GM12891 (cell line): Measurements from ENCODE around the gene MYBPHL.

Source experiments
- POLR2A ChIP-seq: IDR thresholded peaks from 2 replicates; pipeline ENCODE4 v1.6.1; 2011; ENCODE audit warnings: low read depth, low read length, control low read depth
- POLR2AphosphoS5 ChIP-seq: IDR thresholded peaks from 2 replicates; pipeline ENCODE4 v1.6.1; 2011; ENCODE audit warnings: low read depth, low read length, control low read depth
- POU2F2 ChIP-seq: IDR thresholded peaks from 2 replicates; pipeline ENCODE4 v1.6.1; 2011; ENCODE audit warnings: low read depth, mild to moderate bottlenecking, control low read depth, low read length, moderate library complexity
- SPI1 ChIP-seq: IDR thresholded peaks from 2 replicates; pipeline ENCODE4 v1.6.1; 2011; ENCODE audit warnings: low read depth, low read length, control low read depth
- TAF1 ChIP-seq: IDR thresholded peaks from 2 replicates; pipeline ENCODE4 v1.6.1; 2011; ENCODE audit warnings: low read depth, low read length, control low read depth

GRCh38 chr1:109292364-109292763, 14.4 kb downstream of the MYBPHL start:
- TF ChIP-seq POLR2AphosphoS5 (no peak), POLR2A (no peak), TAF1 (no peak), POU2F2 (no peak), SPI1 (no peak)
